Right atrium auricular region (tissue), 2 donors: Measurements from ENCODE around the gene ASPHD1. TPM values are rescaled to one million over a fixed set of nuclear protein-coding genes. Genes with fewer than 3 reads are reported as not detected.

Source experiments
- DNase-seq: peaks from one replicate; pipeline ENCODE4 v3.0.0-alpha.2; 2019; ENCODE audit warnings: low spot score
- H3K27ac ChIP-seq, 2 donors: fragments of 200-600 bp; sonication (generic); 1 replicate in 1 of 2; 2 replicates in 1 of 2; pipeline ENCODE4 v1.5.1; 2016 to 2019
- H3K27me3 ChIP-seq, 2 donors: fragments of 200-600 bp; sonication (generic); one replicate each; pipeline versions ENCODE4 v1.5.1 to v1.6.0; 2017 to 2019
- H3K36me3 ChIP-seq: fragments of 200-600 bp; sonication (generic); one replicate; pipeline ENCODE4 v1.5.1; 2016
- H3K4me1 ChIP-seq, 2 donors: fragments of 200-600 bp; sonication (generic); one replicate each; pipeline versions ENCODE4 v1.5.1 to v1.6.0; 2017 to 2019
- H3K4me3 ChIP-seq, 2 donors: fragments of 200-600 bp; sonication (generic); 1 replicate in 1 of 2; 2 replicates in 1 of 2; pipeline ENCODE4 v1.5.1; 2017 to 2019; ENCODE audit warnings: mild to moderate bottlenecking in 1 of 2, moderate library complexity in 1 of 2
- H3K9me3 ChIP-seq, 2 donors: fragments of 200-600 bp; sonication (generic); one replicate each; pipeline ENCODE4 v1.5.1; 2019
- total RNA-seq, 2 donors: library from RNA; depleted of rRNA; stranded (reverse); fragments of >200 nt; gene quantifications; one replicate each; pipeline ENCODE4 v1.1.0, GENCODE V29; 2016
- TF ChIP-seq, protein P1 (sequence below), 2 donors: fragments of 200-600 bp; sonication (generic); IDR thresholded peaks; one replicate each; pipeline ENCODE4 v1.5.1; 2019; ENCODE audit warnings: antibody characterized with exemption in 2 of 2

Gene ASPHD1
- total RNA-seq, 2 donors from 2014 or later = 1.5 to 3.2 TPM

DNA sequence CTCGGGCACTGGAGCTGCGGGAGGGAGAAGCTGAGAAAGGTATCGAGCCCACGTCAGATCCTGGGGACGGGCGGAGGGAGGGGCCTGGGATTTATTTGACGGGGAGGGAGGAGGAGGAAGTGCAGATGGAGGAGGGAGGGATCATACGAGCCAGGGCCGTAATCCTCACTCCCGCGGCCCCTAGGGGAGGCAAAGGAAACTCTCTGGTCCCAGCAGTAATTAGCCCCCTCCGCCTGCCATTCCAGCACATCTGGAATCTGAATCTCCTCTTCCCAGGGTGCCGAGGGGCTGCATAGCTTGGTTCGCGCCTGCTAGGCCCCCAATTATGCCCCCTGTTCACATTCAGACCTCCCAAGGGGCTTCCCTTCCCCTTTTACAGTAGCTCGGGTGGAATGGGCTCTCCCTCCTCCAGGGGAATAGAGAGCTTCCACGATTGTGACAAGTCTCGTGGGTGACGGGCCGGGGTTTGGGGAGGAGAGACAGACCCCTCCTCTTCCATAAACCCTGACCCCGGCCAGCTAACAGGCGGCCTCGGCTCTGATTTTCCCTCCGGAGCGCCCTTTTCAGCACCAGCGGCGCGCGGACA lies 679 bp upstream of the ASPHD1 start, which contains the start of gene SEZ6L2:
SEZ6L2 (minus strand) TSS at position 35 of the 586 bp plus-strand sequence. CDS start 531 bp downstream, outside the sequence.
- Histone ChIP-seq H3K27ac (no peak within 1 kb of the TSS), H3K9me3 (no peaks in the 10 kb centered on the region), H3K36me3 (no peaks in the 10 kb centered on the region), H3K4me3 (peak within 1 kb of the TSS; percentile 40 to 60), H3K4me1 (peaks cover 0 to 26% of the 10 kb centered on the region in 2 donors), H3K27me3 (peaks cover 7 to 8% of the 10 kb centered on the region in 2 donors)
- TF ChIP-seq, protein P1, sequence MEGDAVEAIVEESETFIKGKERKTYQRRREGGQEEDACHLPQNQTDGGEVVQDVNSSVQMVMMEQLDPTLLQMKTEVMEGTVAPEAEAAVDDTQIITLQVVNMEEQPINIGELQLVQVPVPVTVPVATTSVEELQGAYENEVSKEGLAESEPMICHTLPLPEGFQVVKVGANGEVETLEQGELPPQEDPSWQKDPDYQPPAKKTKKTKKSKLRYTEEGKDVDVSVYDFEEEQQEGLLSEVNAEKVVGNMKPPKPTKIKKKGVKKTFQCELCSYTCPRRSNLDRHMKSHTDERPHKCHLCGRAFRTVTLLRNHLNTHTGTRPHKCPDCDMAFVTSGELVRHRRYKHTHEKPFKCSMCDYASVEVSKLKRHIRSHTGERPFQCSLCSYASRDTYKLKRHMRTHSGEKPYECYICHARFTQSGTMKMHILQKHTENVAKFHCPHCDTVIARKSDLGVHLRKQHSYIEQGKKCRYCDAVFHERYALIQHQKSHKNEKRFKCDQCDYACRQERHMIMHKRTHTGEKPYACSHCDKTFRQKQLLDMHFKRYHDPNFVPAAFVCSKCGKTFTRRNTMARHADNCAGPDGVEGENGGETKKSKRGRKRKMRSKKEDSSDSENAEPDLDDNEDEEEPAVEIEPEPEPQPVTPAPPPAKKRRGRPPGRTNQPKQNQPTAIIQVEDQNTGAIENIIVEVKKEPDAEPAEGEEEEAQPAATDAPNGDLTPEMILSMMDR (IDR thresholded peaks at IDR 0.05) = no peak
- peak; percentile 59 for DNase-seq

DNA sequence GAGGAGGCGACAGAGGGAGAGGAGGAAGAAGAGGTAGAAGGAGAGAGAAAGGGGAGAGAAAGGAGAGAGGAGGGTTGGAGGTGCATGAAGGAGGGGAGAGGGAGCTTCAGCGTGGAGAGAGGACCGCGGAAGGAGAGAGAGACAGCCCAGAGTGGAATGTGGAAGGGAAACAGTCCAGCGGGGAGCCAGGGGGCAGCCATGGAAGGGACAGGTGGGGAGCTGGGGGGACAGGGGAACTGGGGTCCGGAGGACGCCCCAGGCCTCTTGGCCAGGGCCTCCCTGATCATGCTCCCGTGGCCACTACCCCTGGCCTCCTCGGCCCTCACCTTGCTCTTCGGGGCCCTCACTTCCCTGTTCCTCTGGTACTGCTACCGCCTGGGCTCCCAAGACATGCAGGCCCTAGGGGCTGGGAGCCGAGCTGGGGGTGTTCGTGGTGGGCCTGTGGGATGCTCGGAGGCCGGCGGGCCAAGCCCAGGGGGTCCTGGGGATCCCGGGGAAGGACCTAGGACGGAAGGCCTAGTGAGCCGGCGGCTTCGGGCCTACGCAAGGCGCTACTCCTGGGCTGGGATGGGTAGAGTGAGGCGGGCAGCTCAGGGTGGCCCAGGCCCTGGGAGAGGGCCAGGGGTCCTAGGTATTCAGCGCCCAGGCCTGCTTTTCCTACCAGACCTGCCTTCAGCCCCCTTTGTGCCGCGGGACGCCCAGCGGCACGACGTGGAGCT lies 759 bp downstream of the ASPHD1 start:
- H3K27me3 ChIP-seq = peaks cover 7 to 8% of the 10 kb centered on the region in 2 donors
- peak overlapping the region in 1 of 2 donors; percentile 60 for H3K4me3 ChIP-seq
- TF ChIP-seq, protein P1 (IDR thresholded peaks at IDR 0.05) = no peak
- H3K9me3 ChIP-seq = no peaks in the 10 kb centered on the region
- H3K36me3 ChIP-seq = no peaks in the 10 kb centered on the region
- H3K27ac ChIP-seq = no peak overlapping the region
- DNase-seq = no peak
- H3K4me1 ChIP-seq = peaks cover 0 to 26% of the 10 kb centered on the region in 2 donors

DNA sequence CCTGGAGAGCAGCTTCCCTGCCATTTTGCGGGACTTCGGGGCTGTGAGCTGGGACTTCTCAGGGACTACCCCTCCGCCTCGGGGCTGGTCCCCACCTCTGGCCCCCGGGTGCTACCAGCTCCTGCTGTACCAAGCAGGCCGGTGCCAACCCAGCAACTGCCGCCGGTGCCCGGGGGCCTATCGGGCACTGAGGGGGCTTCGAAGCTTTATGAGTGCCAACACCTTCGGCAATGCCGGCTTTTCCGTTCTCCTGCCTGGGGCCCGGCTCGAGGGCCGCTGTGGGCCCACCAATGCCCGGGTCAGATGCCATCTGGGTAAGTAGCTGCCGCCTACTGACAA lies 1.3 kb downstream of the ASPHD1 start:
- H3K27ac ChIP-seq = no peak overlapping the region
- TF ChIP-seq, protein P1 (IDR thresholded peaks at IDR 0.05) = no peak
- no peak for DNase-seq
- peak overlapping the region in 1 of 2 donors; percentile 60 for H3K4me3 ChIP-seq
- H3K4me1 ChIP-seq = peaks cover 0 to 26% of the 10 kb centered on the region in 2 donors
- H3K9me3 ChIP-seq = no peaks in the 10 kb centered on the region
- no peaks in the 10 kb centered on the region for H3K36me3 ChIP-seq
- peaks cover 7 to 8% of the 10 kb centered on the region in 2 donors for H3K27me3 ChIP-seq

DNA sequence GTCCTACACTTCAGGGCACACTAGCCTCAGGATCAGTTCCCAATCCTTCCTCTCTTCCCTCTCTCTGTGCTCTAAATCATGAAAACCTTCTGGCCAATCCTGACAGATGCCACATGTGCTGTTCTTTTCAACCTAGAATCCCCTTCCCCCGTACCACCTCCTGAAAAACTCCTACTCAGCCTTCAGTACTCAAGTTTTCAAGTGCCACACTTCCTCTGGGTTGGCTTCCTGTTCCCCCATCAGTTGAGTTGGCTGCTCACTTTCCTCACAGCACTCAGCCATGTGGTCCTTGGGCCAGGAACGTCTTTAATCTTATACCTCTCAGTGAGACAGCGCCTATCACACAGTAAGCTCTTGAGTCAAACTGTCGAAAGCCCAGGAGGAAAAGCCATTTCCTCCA lies 3.3 kb downstream of the ASPHD1 start:
- DNase-seq = no peak
- no peaks in the 10 kb centered on the region for H3K9me3 ChIP-seq
- peaks cover 0 to 6% of the 10 kb centered on the region in 2 donors for H3K27me3 ChIP-seq

DNA sequence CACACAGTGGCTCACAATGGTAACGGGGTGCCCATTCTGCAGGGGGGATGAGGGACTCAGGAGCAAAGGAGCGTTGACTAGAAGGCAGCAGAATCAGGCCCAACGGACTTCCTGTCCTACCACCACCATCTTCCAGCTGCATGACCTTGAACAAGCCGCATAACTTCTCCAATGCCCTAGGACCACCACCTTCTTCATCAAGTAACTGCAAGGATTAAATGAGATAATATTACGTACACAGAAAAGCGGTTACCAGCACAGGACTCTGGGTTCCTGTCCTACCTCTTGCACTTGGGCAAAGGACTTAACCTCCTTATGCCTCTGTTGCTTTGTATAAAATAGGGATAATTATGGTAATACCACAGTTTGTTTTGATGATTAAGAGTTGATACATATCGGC lies 4.7 kb downstream of the ASPHD1 start:
- no peak for DNase-seq
- Histone ChIP-seq H3K27ac (no peak overlapping the region), H3K4me1 (peaks cover 0 to 13% of the 10 kb centered on the region in 2 donors), H3K4me3 (no peak overlapping the region), H3K36me3 (no peaks in the 10 kb centered on the region), H3K27me3 (no peaks in the 10 kb centered on the region), H3K9me3 (no peaks in the 10 kb centered on the region)
- TF ChIP-seq, protein P1 (IDR thresholded peaks at IDR 0.05) = no peak

More for the DNA sequence above, 3.3 kb downstream of the ASPHD1 start:
- peaks cover 0 to 25% of the 10 kb centered on the region in 2 donors for H3K4me1 ChIP-seq
- H3K27ac ChIP-seq = no peak overlapping the region
- H3K36me3 ChIP-seq = no peaks in the 10 kb centered on the region
- TF ChIP-seq, protein P1 (IDR thresholded peaks at IDR 0.05) = no peak
- no peak overlapping the region for H3K4me3 ChIP-seq
